Body of pancreas (tissue), 4 donors: ENCODE measurements around the gene IL22. TPM values are rescaled to one million over a fixed set of nuclear protein-coding genes. Genes with fewer than 3 reads are reported as not detected.

Experiments
- ATAC-seq: fragments of 150-250 bp; one replicate; pipeline ENCODE4 v1.9.1; 2016
- DNase-seq, 4 donors: peaks; one replicate each; pipeline ENCODE4 v3.0.0-alpha.2; 2019
- H3K27ac ChIP-seq, 4 donors: fragments of 200-600 bp; sonication (generic); 1 replicate in 3 of 4; 2 replicates in 1 of 4; pipeline versions ENCODE4 v1.5.1 to v1.6.1; 2016 to 2019; ENCODE audit warnings: mild to moderate bottlenecking in 1 of 4, mixed read lengths in 1 of 4, moderate library complexity in 1 of 4
- H3K27me3 ChIP-seq, 2 donors: fragments of 200-600 bp; sonication (generic); one replicate each; pipeline ENCODE4 v1.6.0; 2016; ENCODE audit warnings: mild to moderate bottlenecking in 1 of 2
- H3K36me3 ChIP-seq, 2 donors: fragments of 200-600 bp; sonication (generic); replicated peaks in 1 of 2; 2 replicates each; pipeline ENCODE4 v1.5.1; 2016; ENCODE audit warnings: low read depth in 2 of 2; ENCODE audit not compliant: insufficient read depth in 1 of 2
- H3K4me1 ChIP-seq: fragments of 200-600 bp; sonication (generic); one replicate; pipeline ENCODE4 v1.6.0; 2016
- H3K4me3 ChIP-seq, 2 donors: fragments of 200-600 bp; sonication (generic); 1 replicate in 1 of 2; 2 replicates in 1 of 2; pipeline ENCODE4 v1.5.1; 2016 to 2019
- H3K9me3 ChIP-seq, 3 donors: fragments of 200-600 bp; sonication (generic); 1 replicate in 2 of 3; 2 replicates in 1 of 3; pipeline ENCODE4 v1.5.1; 2016
- POLR2A ChIP-seq, 3 donors: fragments of 450-650 bp; IDR thresholded peaks; one replicate each; pipeline ENCODE4 v1.6.1; 2016; ENCODE audit warnings: antibody characterized with exemption in 3 of 3, mild to moderate bottlenecking in 2 of 3
- WGBS, 2 donors: methylation state at CpG; one replicate each; pipeline ENCODE4 v1.1.5; 2017; 5-methylcytosine and 5-hydroxymethylcytosine counted together
- intact Hi-C: fragments of 100-400 bp; cut with DNase I; formaldehyde crosslinking; loops from one replicate; pipeline ENCODE4 v1.15.1; 2023
- total RNA-seq, 2 donors: library from RNA; depleted of rRNA; stranded (reverse); fragments of >200 nt; gene quantifications; one replicate each; pipeline ENCODE4 v1.1.0, GENCODE V29; 2016
- TF ChIP-seq, protein P1 (sequence below), 7 experiments: fragments of 450-650 bp in 4 of 7; fragments of 200-600 bp in 3 of 7; sonication (generic) in 3 of 7; IDR thresholded peaks; one replicate each; pipeline ENCODE4 v1.5.1; 2016 to 2019; ENCODE audit warnings: antibody characterized with exemption in 7 of 7

IL22 gene, protein sequence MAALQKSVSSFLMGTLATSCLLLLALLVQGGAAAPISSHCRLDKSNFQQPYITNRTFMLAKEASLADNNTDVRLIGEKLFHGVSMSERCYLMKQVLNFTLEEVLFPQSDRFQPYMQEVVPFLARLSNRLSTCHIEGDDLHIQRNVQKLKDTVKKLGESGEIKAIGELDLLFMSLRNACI
- not detected for total RNA-seq

DNA sequence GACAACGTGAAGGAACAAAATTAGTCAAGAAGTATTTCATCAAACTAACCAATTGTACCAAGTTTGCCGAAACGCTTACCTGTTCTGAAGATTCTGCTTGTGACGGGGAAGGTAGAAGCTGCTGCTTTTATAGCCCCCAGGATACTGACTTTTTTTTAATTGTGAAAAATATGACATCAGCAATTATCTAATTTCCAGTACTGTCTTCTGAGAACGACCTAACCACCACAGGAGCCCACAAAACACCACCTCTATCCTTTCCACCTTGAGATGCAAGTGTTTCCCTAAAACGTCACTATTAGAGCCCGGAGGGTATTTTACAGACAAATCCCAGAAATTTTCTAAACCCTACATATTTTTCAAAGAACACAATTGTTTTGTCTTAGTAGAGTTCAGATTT, at the start of gene IL22:
IL22 (minus strand) TSS at position 101 of the 400 bp plus-strand sequence. CDS start 156 bp downstream, outside the sequence.
- intact Hi-C loops = no loop called here
- Histone ChIP-seq H3K4me1 (no peaks in the 10 kb centered on the region), H3K27me3 (no peaks in the 10 kb centered on the region), H3K4me3 (no peak within 1 kb of the TSS), H3K27ac (no peak within 1 kb of the TSS), H3K36me3 (no peaks in the 10 kb centered on the region), H3K9me3 (no peaks in the 10 kb centered on the region)
- TF ChIP-seq, protein P1, sequence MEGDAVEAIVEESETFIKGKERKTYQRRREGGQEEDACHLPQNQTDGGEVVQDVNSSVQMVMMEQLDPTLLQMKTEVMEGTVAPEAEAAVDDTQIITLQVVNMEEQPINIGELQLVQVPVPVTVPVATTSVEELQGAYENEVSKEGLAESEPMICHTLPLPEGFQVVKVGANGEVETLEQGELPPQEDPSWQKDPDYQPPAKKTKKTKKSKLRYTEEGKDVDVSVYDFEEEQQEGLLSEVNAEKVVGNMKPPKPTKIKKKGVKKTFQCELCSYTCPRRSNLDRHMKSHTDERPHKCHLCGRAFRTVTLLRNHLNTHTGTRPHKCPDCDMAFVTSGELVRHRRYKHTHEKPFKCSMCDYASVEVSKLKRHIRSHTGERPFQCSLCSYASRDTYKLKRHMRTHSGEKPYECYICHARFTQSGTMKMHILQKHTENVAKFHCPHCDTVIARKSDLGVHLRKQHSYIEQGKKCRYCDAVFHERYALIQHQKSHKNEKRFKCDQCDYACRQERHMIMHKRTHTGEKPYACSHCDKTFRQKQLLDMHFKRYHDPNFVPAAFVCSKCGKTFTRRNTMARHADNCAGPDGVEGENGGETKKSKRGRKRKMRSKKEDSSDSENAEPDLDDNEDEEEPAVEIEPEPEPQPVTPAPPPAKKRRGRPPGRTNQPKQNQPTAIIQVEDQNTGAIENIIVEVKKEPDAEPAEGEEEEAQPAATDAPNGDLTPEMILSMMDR (IDR thresholded peaks at IDR 0.05) = no peak
- TF ChIP-seq POLR2A (IDR thresholded peaks at IDR 0.05) = no peak
- WGBS, 2 donors = 79 to 82% methylated on average over 7 of the region's 7 CpGs
- no peak for DNase-seq
- no peak for ATAC-seq

DNA sequence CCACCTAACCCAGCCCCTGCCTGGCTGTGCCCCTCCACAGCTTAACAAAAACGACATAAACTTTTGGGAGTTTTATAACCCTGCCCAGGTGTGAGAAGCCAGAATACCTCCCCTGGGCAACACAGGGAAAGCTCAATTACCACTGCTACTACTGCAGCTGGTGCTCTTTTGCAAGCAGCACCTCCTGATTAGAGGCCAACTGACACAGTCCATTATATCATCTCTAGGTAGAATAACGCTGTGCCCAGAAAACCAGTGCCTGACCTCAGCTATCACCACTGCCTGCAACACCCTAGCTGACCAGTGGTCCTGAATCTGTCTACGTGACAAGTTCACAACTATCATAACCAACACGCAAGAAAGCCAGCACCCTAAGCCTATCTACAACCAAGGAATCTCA, 44.5 kb upstream of the IL22 start:
- Histone ChIP-seq H3K36me3 (no peaks in the 10 kb centered on the region), H3K27ac (peak overlapping the region; percentile 11 to 64 (median 54)), H3K4me3 (no peak overlapping the region), H3K4me1 (peaks cover 39% of the 10 kb centered on the region), H3K27me3 (no peaks in the 10 kb centered on the region), H3K9me3 (no peaks in the 10 kb centered on the region)
- ATAC-seq (peak; percentile 77), DNase-seq (peak; percentile 22 to 59 (median 34))
- TF ChIP-seq, protein P1 (IDR thresholded peaks at IDR 0.05) = peak in 1 of 7 experiments; percentile 14
- no peak for TF ChIP-seq POLR2A (IDR thresholded peaks at IDR 0.05)
- WGBS, 2 donors = 34 to 60% methylated on average over 4 of the region's 4 CpGs
- intact Hi-C loops = no loop called here

DNA sequence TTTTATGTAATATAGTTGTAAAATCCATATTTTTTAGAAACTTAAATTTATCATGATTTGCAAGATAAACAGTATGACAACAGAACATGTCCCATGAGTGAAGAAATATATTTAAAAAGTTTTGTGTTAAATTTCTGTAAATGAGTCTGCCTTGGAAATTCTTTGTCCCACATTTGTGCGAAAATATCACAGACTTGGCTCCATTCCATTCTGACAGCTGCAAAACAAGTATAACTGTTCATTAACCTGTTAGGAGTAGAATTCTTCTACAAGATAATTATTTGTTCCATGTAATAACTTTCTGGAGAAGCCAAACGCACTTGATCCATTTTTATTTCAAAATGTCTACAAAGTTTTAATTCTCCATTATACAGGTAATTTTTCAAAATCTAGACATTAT, 40.8 kb upstream of the IL22 start:
- WGBS, 2 donors = 13 to 20% methylated on average over 2 of the region's 2 CpGs
- Histone ChIP-seq H3K9me3 (no peaks in the 10 kb centered on the region), H3K4me3 (no peak overlapping the region), H3K27ac (peak overlapping the region in 1 of 4 donors; percentile 51), H3K4me1 (peaks cover 48% of the 10 kb centered on the region), H3K36me3 (no peaks in the 10 kb centered on the region), H3K27me3 (no peaks in the 10 kb centered on the region)
- intact Hi-C loops = no loop called here
- TF ChIP-seq, protein P1 (IDR thresholded peaks at IDR 0.05) = no peak
- TF ChIP-seq POLR2A (IDR thresholded peaks at IDR 0.05) = no peak
- ATAC-seq = no peak
- DNase-seq = peak; percentile 25 to 47 (median 30)

DNA sequence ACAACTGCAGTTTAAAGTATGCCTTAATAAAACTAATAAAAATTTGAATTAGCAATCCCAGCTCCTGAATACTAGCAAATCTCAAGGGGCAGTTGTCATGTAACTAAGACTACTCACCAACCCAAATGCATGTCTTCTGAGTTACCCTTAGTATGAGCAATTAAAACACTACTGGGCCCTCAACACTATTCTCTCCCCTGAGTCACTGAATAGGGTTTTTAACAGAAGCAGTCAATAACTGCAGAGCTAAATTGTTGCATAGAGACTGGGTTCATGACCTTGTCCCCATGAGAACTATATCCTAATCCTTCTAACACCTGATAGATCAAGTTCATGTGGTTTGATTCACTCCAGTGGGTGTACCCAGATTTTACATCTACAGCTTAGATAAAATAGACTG, 39.9 kb upstream of the IL22 start:
- Histone ChIP-seq H3K9me3 (no peaks in the 10 kb centered on the region), H3K36me3 (no peaks in the 10 kb centered on the region), H3K27me3 (no peaks in the 10 kb centered on the region), H3K27ac (peak overlapping the region in 2 of 4 donors; percentile 3 to 51), H3K4me3 (no peak overlapping the region), H3K4me1 (peaks cover 40% of the 10 kb centered on the region)
- DNase-seq (no peak), ATAC-seq (no peak)
- TF ChIP-seq, protein P1 (IDR thresholded peaks at IDR 0.05) = no peak
- TF ChIP-seq POLR2A (IDR thresholded peaks at IDR 0.05) = no peak
- intact Hi-C loops = no loop called here
